Lung microvascular endothelial cell (primary cell): Measurements from ENCODE around the gene KIF9. TPM values are rescaled to one million over a fixed set of nuclear protein-coding genes. Genes with fewer than 3 reads are reported as not detected.
"Not testable (repeated sequence)": the region's sequence is repeated elsewhere in the genome, so short reads cannot be mapped to it uniquely, and the experiment has no call there.

Experiments used
- DNase-seq, 2 donors: peaks; one replicate each; pipeline versions ENCODE4 v3.0.0 to v3.0.0-alpha.2; 2010; ENCODE audit warnings: low read depth in 2 of 2
- total RNA-seq: library from RNA; depleted of rRNA; stranded (reverse); fragments of >200 nt; gene quantifications from 2 replicates; pipeline ENCODE4 v1.2.1, GENCODE V29; 2014

KIF9 gene
- total RNA-seq, 1 donor from 2014 or later: 7.1 TPM

DNA sequence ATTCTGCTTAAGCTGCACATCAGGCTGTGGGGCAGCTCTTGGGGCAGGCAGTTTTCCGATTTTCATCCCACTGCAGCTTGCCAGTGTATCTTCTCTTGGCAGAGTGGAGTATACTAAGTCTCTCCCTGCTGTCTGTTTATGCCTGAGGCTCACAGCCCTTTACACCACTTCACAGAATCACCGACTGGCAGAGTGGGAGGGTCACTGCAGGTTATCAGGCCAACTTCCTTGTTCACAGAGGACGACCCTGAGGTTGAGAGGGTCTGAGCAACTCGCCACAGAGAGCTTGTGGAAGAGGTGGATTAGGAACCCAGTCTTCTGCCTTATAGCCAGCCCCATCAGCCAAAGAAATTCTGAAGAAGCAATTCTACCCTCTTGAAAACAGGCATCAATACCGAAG lies 30.9 kb downstream of the KIF9 start:
- no peak for DNase-seq

DNA sequence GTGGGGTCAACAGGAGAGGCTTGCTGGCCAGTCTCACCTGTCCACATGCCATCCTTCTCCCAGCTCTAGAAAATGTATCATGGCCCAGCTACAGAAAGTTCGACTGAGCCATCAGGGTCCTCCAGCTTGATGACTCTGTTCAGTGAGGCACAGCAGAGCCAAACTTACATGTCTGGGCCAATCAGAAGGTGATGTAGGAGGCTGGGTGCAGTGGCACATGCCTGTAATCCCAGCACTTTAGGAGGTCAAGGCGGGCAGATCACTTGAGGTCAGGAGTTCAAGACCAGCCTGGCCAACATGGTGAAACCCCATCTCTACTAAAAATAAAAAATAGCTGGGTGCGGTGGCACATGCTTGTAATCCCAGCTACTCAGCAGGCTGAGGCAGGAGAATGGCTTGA lies 31.5 kb downstream of the KIF9 start:
- not testable (repeated sequence) for DNase-seq

- peak; percentile 58 to 68 for DNase-seq
These were observed 32.1 kb downstream of the KIF9 start for GRCh38 chr3:47250309-47251060.

DNA sequence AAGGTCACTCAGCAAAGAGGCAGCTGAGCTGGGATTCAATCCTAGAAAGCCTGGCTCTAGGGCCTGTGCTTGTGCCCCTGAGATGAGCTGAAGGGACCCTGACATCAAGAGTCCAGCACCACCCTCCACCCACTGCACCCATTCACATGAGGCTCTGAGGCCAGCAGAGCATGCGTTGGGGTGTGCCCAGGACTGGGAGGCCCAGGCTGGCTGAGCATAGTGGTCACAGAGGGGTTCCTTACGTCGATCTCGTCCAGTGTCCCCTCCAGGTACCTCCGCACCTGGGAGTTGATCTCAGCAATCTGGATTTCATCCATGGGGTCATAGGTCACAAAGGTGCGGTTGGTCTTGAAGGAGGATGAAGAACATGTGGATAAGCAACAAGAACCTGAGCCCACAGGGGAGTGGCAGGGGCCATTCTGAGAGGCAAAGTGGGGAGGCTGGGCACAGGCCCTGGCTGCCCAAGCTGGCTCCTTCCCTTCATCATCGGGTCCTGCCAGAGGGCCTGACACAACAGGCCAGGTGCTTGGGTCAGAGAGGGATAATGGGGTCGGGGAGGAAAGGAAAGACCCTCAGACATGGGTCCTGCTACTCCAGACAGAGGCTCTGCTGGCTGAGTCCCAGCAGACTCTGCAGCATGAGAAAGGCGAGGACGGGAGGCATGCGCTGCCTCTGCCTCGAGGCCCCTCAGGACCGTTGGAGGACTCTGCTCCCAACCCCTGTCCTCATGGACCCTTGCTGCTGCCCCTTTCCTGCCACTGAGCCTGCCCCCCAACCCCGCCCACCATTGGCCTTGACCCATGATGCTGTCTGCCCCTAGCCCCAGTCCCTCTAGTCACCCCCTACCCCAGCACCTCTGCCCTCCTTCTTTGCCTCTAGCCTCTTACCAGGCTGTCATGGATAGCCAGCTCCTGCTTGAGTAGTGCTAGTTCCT lies 35.2 kb downstream of the KIF9 start:
- no peak for DNase-seq

DNA sequence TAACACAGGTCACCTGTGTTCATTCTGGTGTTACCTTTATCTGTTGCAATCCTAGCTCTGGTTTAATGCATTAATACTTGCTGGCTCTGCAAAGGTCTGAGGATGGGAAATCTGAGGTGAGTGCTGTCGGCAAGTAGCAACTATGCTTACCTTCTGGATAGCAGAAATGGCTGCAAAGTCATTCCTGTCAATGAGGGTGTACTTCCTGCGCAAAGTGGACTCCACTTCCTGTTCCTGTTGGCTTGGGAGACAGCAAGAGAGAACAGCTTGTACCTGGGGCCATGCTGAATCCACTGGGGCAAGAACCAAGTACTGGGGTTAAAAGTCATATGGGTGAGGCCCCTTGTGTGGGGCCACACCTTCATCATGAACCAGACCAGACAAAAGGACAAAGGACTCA lies 37.3 kb downstream of the KIF9 start:
- DNase-seq: no peak

DNA sequence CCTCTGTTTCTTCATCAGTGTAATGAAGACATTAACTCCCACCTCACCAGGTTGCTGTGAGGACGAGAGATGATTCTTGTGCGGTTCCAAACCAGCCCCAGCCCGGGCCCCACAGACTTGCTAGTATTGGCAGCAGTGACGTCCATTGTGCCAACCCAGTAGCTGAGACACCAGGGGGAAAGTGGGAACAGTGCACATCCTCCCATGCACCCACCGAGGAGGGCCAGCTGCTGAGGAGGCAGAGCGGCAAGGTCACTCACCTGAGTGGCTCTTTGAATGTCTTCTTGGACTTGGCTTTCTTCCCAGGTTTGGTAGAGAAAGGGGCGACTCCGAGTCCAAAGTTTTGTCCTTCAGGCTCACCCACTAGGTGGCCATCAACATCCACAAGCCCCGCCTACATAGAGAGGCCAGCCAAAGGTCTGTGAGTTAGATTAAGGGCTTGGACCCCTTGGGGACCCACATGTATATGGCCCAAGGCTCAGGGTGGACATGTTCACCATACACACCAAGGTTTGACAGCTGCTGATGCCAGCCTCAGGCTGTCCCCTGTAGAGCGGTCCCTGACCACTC lies 38.0 kb downstream of the KIF9 start:
- no peak for DNase-seq

DNA sequence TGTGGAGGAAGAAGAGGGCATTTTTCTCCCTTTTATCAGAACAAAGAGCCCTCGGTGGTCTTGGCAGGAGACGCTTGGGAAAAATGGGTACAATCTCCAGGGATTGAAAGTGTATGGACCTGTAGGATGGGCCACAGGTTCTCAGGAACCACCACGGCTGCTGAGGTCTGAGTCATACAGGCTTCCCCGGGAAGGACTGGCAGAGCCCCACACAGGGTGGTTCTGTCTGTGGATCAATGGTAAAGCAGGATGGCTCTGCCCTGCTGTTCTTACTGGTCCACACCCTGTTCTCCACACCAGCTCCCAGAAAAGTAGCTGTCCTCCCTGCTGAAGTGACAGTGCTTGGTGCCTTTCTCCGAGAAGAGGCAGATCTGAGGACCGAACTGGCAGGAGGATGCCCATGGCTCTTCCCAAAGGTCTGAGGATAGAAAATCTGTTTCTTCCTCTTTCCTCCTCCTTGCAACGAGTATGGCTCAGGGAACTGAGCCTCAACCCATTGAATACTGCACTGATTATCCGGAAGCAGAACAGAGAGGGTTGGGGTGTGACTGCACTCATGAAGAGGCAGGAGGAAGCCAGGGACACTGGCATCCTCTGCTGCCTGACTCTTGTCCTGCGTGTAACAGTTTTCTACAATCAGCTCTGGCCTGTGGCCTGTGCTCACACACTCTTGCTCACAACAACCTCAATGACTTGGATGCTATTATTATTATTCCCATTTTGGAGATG lies 39.0 kb downstream of the KIF9 start:
- DNase-seq: no peak

DNA sequence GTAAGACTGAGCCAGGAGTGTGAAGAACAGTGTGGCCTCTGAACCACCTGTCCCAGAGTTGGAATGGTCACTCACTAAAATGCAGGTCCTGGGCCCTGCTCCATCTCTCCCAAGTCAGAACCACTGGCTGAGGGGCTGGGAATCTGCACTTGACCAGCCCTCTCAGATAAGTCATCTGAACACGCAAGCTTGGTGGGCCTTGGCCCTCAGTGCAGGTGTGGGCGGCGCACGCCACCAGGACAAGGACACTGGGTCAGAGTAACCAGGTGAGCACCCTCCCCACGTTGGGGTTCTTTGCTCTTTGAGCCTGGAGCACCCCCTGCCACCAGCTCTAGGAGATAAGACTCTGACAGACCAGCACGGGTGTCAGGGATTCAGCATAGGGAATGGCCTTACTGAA lies 42.7 kb downstream of the KIF9 start:
- no peak for DNase-seq

- no peak for DNase-seq
These were observed 44.6 kb downstream of the KIF9 start for GRCh38 chr3:47238017-47238416.

DNA sequence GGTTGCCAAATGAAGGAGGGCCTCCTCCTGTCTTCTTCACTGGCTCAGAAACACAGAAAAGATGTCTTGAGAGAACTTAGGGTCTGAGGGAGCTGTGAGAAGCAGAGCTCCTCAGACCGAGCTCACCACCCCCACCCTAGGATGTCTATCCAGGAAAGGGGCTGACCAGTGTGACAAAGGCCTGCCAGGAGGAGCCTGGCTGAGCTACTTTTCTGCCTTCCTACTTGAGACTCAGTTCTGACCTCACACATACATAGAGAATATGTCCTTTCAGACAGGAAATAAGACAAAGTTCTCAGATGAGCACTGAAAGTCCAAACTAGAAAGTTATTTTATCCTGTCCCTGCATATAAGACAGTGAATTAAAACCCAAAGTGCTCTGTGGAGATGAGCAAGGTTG lies 54.5 kb downstream of the KIF9 start:
- peak in 1 of 2 donors; percentile 34 for DNase-seq

DNA sequence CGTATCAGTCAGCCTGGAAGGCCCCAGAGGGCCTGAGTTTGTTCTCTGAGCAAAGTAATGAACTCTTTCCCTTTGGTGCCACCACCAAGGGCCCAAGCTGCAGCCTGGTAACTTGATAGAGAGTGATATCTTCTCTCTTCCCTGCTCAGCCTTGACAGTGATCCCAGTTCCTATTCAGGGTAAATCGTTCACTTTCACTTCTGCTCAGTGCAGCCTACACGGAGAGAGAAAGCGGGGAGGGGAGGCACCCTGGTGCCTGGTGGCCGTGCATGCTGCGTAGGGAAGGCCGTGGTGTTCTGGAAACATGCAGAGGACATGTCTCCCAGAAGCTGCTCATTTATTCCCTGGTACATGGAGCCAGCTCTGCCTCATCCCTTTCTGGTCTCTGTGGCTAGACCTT lies 54.9 kb downstream of the KIF9 start:
- DNase-seq: no peak

DNA sequence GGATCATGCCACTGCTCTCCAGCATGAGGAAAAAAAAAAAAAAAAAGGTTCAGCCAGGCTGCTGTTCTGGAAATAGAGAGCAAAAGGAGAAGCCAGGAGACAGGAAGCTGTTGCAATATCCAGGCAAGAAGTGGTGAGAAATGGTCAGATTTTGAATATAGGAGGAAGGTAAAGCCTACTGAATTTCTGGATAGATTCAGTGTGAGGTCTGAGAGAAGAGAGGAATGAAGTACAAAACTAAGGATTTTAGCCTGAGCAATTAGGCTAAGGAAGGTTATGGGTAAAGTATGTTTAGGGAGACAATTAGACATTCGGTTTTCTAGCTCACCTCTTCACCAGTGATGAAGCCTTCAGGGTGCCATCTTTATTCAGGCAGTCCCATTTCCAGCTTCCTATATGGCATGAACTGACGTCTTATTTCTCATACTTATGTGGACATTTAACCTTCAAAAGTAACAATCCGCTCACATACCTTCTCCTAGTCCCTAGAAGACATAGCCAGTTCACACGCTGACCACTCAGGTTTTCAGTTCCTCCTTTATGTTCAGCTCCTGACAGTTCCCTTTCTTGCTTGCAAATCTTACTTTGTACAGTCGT lies 57.2 kb downstream of the KIF9 start:
- DNase-seq: no peak

DNA sequence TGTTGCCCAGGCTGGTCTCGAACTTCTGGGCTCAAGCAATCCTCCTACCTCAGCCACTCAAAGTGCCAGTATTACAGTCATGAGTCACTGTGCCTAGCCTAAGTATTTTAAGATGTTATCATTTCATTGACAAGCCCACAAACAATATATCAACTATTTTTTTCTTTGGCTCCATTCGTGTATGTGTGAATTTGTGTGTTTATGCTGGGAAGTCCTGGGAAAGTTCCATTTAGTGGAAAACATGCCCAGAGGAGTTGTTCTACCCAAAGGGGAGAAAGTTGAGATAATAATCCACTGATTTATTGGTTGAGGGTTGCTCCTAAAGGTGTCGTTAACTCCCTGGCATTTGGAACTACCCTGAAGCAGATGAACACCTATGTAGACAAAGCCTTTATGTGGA lies 58.8 kb downstream of the KIF9 start:
- DNase-seq: no peak

- no peak for DNase-seq
These were observed 60.8 kb downstream of the KIF9 start for GRCh38 chr3:47221798-47222197.

DNA sequence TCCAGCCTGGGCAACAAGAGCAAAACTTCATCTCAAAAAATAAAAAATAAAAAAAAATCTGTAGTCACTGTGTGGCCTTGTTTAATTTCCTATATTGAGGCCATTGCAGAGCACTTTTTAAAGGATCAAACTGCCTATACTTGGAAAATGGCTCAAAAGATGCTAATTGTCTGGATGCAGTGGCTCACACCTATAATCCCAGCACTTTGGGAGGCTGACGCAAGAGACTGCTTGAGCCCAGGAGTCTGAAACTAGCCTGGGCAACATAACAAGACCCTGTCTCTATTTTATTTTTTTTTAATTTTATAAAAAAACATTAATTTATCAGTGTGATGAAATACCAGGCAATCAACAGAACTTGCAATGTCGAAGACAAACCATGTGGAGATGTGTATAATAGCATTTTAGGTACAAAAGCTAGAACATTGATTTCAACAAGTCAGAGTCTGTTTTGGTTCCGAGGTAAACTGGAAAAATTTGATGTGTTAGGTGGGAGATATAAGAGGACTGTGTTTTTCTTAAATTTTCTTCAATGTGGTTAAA lies 71.7 kb downstream of the KIF9 start:
- no peak for DNase-seq

- not testable (repeated sequence) for DNase-seq
These were observed 76.6 kb downstream of the KIF9 start for GRCh38 chr3:47206022-47206421.

DNA sequence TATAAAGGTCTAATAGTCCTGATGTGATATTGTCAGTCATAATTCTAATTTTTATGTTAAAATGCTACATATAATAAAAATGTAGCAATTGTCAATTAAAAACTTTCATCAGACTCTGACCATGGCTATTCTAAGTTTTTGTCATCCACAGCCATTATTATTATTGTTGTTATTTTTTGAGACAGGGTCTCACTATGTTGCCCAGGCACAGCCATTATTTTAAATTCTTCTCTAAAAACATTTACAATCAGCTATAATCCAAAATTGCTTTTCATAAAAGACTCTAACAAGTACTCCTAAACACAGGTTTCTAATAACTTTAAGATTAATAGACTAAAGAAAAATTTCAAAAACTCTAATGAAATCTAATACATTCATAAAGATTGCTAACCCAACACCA lies 77.7 kb downstream of the KIF9 start:
- DNase-seq: no peak

- DNase-seq: no peak
These were observed 80.1 kb downstream of the KIF9 start for GRCh38 chr3:47202542-47202941.

DNA sequence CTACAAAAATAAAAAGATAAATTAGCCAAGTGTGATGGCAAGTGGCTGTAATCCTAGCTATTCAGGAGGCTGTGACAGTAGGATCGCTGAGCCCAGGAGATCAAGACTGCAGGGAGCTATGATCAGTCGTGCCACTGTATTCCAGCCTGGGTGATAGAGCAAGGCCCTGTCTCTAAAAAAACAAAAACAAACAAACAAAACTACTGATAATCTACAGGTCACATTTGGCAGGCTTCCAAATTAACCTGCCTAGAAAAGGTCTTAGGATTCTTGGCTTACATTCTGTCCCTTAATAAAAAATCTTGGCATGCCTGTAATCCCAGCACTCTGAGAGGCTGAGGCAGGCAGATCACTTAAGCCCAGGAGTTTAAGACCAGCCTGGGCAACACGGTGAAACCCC lies 85.3 kb downstream of the KIF9 start:
- no peak for DNase-seq

- no peak for DNase-seq
These were observed 87.6 kb downstream of the KIF9 start for GRCh38 chr3:47194994-47195393.
